SK-N-SH treated with all-trans-retinoic acid at 6 μM for 48 hours (cell line): Measurements from ENCODE around the gene FUNDC2.

Experiments
- ATAC-seq: fragments of 200-7000 bp; cut with Tn5 transposase; 3 replicates; pipeline ENCODE4 v1.9.1; 2020; ENCODE audit warnings: mild to moderate bottlenecking, moderate library complexity
- BACH2 ChIP-seq: fragments of 250-450 bp; sonication (Bioruptor Pico); IDR thresholded peaks from 2 replicates; pipeline ENCODE4 v1.9.0; 2021; ENCODE audit warnings: mild to moderate bottlenecking, borderline replicate concordance
- CSDC2 ChIP-seq: fragments of 250-450 bp; sonication (Bioruptor Pico); IDR thresholded peaks from 2 replicates; pipeline ENCODE4 v1.5.0; 2020; ENCODE audit warnings: mild to moderate bottlenecking, moderate library complexity
- ESRRG ChIP-seq: fragments of 250-450 bp; sonication (Bioruptor Pico); IDR thresholded peaks from 2 replicates; pipeline ENCODE4 v1.6.1; 2021; ENCODE audit warnings: mild to moderate bottlenecking
- GLIS3 ChIP-seq: fragments of 250-450 bp; sonication (Bioruptor Pico); IDR thresholded peaks from 2 replicates; pipeline ENCODE4 v1.5.0; 2020; ENCODE audit warnings: mild to moderate bottlenecking, moderate library complexity
- ISL1 ChIP-seq: fragments of 250-450 bp; sonication (Bioruptor Pico); IDR thresholded peaks from 2 replicates; pipeline ENCODE4 v2.1.2; 2022; ENCODE audit warnings: mild to moderate bottlenecking, moderate library complexity
- PPARA ChIP-seq: fragments of 250-450 bp; sonication (Bioruptor Pico); IDR thresholded peaks from 2 replicates; pipeline ENCODE4 v1.5.0; 2020; ENCODE audit warnings: mild to moderate bottlenecking, borderline replicate concordance
- RARB ChIP-seq: fragments of 250-450 bp; sonication (Bioruptor Pico); IDR thresholded peaks from 2 replicates; pipeline ENCODE4 v1.8.0; 2021; ENCODE audit warnings: mild to moderate bottlenecking, moderate library complexity
- SNAI2 ChIP-seq: fragments of 250-450 bp; sonication (Bioruptor Pico); IDR thresholded peaks from 2 replicates; pipeline ENCODE4 v1.5.0; 2020; ENCODE audit warnings: mild to moderate bottlenecking, moderate library complexity
- TCF4 ChIP-seq: fragments of 250-450 bp; sonication (Bioruptor Pico); IDR thresholded peaks from 2 replicates; pipeline ENCODE4 v1.8.0; 2021; ENCODE audit warnings: mild to moderate bottlenecking, moderate library complexity, borderline replicate concordance
- ZC3H10 ChIP-seq: fragments of 250-450 bp; sonication (Bioruptor Pico); IDR thresholded peaks from 2 replicates; pipeline ENCODE4 v1.5.1; 2021; ENCODE audit warnings: mild to moderate bottlenecking, moderate library complexity
- ZFP3 ChIP-seq: fragments of 250-450 bp; sonication (Bioruptor Pico); IDR thresholded peaks from 2 replicates; pipeline ENCODE4 v1.5.0; 2020; ENCODE audit warnings: mild to moderate bottlenecking, moderate library complexity
- ZFP30 ChIP-seq: fragments of 450-650 bp; formaldehyde crosslinking; IDR thresholded peaks from 2 replicates; pipeline ENCODE4 v1.5.0; 2022; ENCODE audit warnings: mild to moderate bottlenecking, moderate library complexity
- ZNF565 ChIP-seq: fragments of 450-650 bp; formaldehyde crosslinking; conservative IDR thresholded peaks from 2 replicates; pipeline ENCODE4 v1.5.0; 2020; ENCODE audit warnings: low read depth, mild to moderate bottlenecking, moderate library complexity
- ZNF70 ChIP-seq: fragments of 450-650 bp; formaldehyde crosslinking; IDR thresholded peaks from 2 replicates; pipeline ENCODE4 v1.5.0; 2020; ENCODE audit warnings: mild to moderate bottlenecking, moderate library complexity
- ZNF8 ChIP-seq: fragments of 450-650 bp; formaldehyde crosslinking; IDR thresholded peaks from 2 replicates; pipeline ENCODE4 v1.5.0; 2020; ENCODE audit warnings: mild to moderate bottlenecking, moderate library complexity
- TF ChIP-seq, protein P1 (sequence below): fragments of 250-450 bp; sonication (Bioruptor Pico); IDR thresholded peaks from 2 replicates; pipeline ENCODE4 v1.5.1; 2021; ENCODE audit warnings: mild to moderate bottlenecking, moderate library complexity
- TF ChIP-seq, protein P2 (sequence below): fragments of 250-450 bp; sonication (Bioruptor Pico); IDR thresholded peaks from 2 replicates; pipeline ENCODE4 v1.8.0; 2021; ENCODE audit warnings: low read depth, mild to moderate bottlenecking, moderate library complexity, borderline replicate concordance
- TF ChIP-seq, protein P3 (sequence below): fragments of 250-450 bp; sonication (Bioruptor Pico); IDR thresholded peaks from 2 replicates; pipeline ENCODE4 v1.5.1; 2020; ENCODE audit warnings: low read depth, mild to moderate bottlenecking, moderate library complexity
- TF ChIP-seq, protein P4 (sequence below): fragments of 250-450 bp; sonication (Bioruptor Pico); IDR thresholded peaks from 2 replicates; pipeline ENCODE4 v1.5.0; 2020; ENCODE audit warnings: mild to moderate bottlenecking, moderate library complexity

The FUNDC2 gene

DNA sequence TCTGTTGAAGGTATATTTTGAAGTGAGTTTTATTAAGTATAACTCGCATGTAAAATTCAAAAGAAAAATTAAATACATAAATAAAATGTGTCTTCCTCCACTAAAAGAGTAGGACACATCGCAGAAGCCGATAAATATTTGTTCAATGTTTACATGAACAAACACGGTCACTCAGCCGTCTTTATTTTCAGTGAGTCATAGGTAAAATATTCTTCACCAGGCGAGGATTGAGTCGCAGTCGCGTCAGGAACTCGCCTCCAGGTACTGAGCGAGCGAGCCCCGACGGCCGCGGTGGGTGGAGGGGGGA lies 271 bp upstream of the FUNDC2 start:
- TF ChIP-seq RARB (CRISPR knock-in tag) (no peak), ESRRG (CRISPR knock-in tag) (no peak), ZNF70 (no peak), TCF4 (CRISPR knock-in tag) (no peak), ISL1 (CRISPR knock-in tag) (no peak), ZNF8 (CRISPR knock-in tag) (no peak), ZC3H10 (CRISPR knock-in tag) (no peak), GLIS3 (CRISPR knock-in tag) (no peak), CSDC2 (CRISPR knock-in tag) (no peak), BACH2 (CRISPR knock-in tag) (no peak), ZNF565 (no peak), ZFP30 (CRISPR knock-in tag) (no peak)
- TF ChIP-seq, protein P1, sequence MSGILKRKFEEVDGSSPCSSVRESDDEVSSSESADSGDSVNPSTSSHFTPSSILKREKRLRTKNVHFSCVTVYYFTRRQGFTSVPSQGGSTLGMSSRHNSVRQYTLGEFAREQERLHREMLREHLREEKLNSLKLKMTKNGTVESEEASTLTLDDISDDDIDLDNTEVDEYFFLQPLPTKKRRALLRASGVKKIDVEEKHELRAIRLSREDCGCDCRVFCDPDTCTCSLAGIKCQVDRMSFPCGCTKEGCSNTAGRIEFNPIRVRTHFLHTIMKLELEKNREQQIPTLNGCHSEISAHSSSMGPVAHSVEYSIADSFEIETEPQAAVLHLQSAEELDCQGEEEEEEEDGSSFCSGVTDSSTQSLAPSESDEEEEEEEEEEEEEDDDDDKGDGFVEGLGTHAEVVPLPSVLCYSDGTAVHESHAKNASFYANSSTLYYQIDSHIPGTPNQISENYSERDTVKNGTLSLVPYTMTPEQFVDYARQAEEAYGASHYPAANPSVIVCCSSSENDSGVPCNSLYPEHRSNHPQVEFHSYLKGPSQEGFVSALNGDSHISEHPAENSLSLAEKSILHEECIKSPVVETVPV = no peak
- TF ChIP-seq, protein P2, sequence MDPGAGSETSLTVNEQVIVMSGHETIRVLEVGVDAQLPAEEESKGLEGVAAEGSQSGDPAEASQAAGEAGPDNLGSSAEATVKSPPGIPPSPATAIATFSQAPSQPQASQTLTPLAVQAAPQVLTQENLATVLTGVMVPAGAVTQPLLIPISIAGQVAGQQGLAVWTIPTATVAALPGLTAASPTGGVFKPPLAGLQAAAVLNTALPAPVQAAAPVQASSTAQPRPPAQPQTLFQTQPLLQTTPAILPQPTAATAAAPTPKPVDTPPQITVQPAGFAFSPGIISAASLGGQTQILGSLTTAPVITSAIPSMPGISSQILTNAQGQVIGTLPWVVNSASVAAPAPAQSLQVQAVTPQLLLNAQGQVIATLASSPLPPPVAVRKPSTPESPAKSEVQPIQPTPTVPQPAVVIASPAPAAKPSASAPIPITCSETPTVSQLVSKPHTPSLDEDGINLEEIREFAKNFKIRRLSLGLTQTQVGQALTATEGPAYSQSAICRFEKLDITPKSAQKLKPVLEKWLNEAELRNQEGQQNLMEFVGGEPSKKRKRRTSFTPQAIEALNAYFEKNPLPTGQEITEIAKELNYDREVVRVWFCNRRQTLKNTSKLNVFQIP = no peak
- TF ChIP-seq, protein P3, sequence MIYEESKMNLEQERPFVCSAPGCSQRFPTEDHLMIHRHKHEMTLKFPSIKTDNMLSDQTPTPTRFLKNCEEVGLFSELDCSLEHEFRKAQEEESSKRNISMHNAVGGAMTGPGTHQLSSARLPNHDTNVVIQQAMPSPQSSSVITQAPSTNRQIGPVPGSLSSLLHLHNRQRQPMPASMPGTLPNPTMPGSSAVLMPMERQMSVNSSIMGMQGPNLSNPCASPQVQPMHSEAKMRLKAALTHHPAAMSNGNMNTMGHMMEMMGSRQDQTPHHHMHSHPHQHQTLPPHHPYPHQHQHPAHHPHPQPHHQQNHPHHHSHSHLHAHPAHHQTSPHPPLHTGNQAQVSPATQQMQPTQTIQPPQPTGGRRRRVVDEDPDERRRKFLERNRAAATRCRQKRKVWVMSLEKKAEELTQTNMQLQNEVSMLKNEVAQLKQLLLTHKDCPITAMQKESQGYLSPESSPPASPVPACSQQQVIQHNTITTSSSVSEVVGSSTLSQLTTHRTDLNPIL = no peak
- ATAC-seq = no peak

DNA sequence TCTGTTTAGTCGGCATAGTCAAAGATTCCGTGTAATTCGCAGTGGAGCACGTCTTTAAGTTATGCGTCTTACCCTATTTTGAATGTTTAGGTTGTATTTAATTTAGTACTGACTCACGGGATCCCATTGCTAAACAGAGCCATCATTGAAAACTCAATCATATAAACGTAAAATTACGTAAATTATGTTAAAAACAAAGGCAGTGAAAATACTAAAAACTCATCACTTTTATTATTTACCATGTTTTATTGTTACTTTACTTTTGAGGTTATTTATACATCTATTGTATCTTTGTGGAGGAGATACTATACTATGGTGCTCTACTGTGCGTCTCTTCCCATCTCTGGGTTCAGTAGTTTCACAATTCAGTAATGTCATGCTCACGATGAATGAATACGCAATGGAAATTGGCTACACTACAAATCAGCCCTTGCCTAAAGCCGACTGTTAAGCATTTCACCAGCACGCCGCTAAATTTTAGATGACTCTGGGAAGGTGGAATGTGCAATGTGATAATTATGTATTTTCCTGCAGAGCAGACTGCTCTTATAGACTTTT lies 944 bp downstream of the FUNDC2 start:
- TF ChIP-seq SNAI2 (CRISPR knock-in tag) (no peak), ESRRG (CRISPR knock-in tag) (no peak), RARB (CRISPR knock-in tag) (no peak), ZFP30 (CRISPR knock-in tag) (no peak), TCF4 (CRISPR knock-in tag) (no peak), PPARA (no peak), ZNF70 (no peak), CSDC2 (CRISPR knock-in tag) (no peak)
- TF ChIP-seq, protein P3 = no peak
- TF ChIP-seq, protein P1 = no peak
- peak; percentile 38 for ATAC-seq

DNA sequence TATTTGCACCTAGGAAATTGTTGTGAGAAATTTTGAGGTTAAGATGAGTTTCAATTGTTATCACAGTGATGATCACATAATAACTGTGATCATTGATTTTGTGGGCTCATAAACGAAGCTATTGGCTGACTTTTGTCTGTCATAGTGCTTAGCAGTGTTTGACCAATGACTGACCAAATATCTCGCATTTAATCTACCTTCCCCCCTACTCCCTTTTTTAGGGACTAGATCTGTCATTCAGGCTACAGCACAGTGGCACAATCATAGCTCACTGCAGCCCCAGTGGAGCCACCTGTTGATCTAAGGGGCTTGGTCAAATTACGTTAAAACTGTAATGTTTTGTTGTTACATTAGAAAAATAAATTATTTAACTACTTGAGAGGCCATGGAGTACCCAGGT lies 1.5 kb downstream of the FUNDC2 start:
- no peak for ATAC-seq
- TF ChIP-seq ZC3H10 (CRISPR knock-in tag) (no peak), TCF4 (CRISPR knock-in tag) (no peak), ZNF565 (no peak), ZNF70 (no peak), BACH2 (CRISPR knock-in tag) (no peak), CSDC2 (CRISPR knock-in tag) (no peak), SNAI2 (CRISPR knock-in tag) (no peak), ZFP30 (CRISPR knock-in tag) (no peak), ZFP3 (no peak), ISL1 (CRISPR knock-in tag) (no peak), ESRRG (CRISPR knock-in tag) (no peak)
- TF ChIP-seq, protein P4, sequence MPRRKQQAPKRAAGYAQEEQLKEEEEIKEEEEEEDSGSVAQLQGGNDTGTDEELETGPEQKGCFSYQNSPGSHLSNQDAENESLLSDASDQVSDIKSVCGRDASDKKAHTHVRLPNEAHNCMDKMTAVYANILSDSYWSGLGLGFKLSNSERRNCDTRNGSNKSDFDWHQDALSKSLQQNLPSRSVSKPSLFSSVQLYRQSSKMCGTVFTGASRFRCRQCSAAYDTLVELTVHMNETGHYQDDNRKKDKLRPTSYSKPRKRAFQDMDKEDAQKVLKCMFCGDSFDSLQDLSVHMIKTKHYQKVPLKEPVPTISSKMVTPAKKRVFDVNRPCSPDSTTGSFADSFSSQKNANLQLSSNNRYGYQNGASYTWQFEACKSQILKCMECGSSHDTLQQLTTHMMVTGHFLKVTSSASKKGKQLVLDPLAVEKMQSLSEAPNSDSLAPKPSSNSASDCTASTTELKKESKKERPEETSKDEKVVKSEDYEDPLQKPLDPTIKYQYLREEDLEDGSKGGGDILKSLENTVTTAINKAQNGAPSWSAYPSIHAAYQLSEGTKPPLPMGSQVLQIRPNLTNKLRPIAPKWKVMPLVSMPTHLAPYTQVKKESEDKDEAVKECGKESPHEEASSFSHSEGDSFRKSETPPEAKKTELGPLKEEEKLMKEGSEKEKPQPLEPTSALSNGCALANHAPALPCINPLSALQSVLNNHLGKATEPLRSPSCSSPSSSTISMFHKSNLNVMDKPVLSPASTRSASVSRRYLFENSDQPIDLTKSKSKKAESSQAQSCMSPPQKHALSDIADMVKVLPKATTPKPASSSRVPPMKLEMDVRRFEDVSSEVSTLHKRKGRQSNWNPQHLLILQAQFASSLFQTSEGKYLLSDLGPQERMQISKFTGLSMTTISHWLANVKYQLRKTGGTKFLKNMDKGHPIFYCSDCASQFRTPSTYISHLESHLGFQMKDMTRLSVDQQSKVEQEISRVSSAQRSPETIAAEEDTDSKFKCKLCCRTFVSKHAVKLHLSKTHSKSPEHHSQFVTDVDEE (CRISPR knock-in tag) = no peak
